Mesenteric fat pad (tissue), 1 donor: ENCODE data around the gene CASP5. TPM values are rescaled to one million over a fixed set of nuclear protein-coding genes. Genes with fewer than 3 reads are reported as not detected.
"Not testable (repeated sequence)": the region's sequence is repeated elsewhere in the genome, so short reads cannot be mapped to it uniquely, and the experiment has no call there.

ENCODE experiments used
- DNase-seq: peaks from one replicate; pipeline ENCODE4 v3.0.0-alpha.2; 2020; ENCODE audit warnings: low spot score
- long read RNA-seq: library from polyadenylated mRNA; unstranded; transcript quantifications from one replicate; pipeline ENCODE4 v2.0.0, GENCODE V29; 2020
- total RNA-seq: library from RNA; stranded (reverse); fragmentation: NEBNext Ultra II Directional; extraction: Animal tissue kit (Norgen Biotek cat#: 25700); gene quantifications from one replicate; pipeline ENCODE4 v1.2.1, GENCODE V29; 2021
- donor health status: DM: yes; HTN: yes; CAD: no.

CASP5 gene
- total RNA-seq, result 0.29 TPM
- long read RNA-seq, partial matches to known transcripts, result 0 of 1 reads
- long read RNA-seq, other reads (novel, unspliced or antisense), result 0 of 1 reads

DNA sequence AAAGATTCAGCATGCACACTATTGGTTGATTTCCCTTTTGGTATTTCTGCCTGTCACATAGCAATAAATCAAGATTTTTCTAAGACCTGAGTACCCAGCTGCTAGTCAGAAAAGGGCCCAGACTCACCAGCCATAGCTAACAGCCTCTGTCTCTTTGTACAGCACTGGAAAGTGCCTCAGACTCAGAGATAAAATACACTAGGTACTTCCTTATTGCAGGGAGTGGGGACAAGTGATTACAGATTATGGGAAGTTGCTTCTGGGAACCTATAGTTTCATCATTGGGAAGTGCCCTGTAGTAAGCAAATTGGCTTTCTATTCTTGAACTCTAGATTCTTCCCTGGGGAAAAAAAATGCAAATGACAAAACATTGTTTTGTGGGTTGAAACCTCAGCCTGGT is at the start of gene CASP5:
TSS of gene CASP5 (minus strand) at position 166 of the 400 bp plus-strand sequence. CDS start at position 134, 32 bp downstream.
- no peak for DNase-seq

GRCh38 chr11:105072080-105072479 is 49.1 kb upstream of the CASP5 start:
- not testable (repeated sequence) for DNase-seq

DNA sequence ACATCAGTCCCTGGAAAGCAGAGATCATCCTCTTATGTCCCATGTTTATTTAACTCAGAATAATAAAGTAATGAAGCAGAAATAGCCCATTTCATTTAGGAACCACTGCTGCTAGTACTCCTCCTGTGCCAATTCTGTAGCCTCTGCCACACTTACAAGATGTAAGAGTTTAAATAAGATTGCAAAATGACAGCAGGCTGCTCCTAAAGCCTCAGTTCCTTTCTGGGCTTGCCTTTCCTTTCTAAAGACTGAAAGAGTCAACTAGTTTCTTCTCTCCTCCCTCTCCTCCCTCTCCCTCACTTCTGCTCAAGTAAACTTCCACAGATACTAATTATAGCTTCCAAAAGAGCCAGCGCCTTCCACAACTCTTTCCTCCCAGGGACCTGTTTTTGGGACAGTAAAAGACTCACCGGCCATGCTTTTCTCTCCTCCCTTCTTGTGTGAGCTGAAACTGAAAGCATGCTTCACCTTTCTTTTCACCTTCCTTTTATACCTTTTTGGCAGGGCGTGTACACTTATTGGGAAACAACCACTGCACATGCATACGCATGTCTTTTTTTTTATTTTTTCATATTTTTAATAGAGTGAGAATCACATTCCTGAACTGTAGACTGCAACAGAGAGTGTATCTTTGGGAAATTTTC is 48.2 kb upstream of the CASP5 start:
- no peak for DNase-seq

DNA sequence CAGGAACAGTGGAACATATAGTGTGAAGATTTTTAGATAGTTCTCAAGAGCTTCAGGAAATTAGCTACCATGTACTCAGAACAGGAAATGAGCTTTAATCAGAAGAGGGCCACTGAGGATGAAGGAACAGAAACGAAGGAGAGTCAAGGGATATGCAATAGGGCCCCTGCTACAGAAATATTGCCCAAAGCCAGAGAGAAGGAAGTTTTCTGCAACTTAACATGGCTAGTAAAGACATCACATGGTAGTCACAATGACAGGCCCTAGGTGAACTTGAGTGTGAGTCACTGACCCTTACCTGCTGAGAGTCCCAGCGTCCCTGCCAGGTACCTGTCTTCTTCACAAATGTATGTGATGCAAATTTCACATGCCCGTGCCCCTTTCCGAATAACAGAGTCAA is 47.3 kb upstream of the CASP5 start:
- DNase-seq, result no peak

DNA sequence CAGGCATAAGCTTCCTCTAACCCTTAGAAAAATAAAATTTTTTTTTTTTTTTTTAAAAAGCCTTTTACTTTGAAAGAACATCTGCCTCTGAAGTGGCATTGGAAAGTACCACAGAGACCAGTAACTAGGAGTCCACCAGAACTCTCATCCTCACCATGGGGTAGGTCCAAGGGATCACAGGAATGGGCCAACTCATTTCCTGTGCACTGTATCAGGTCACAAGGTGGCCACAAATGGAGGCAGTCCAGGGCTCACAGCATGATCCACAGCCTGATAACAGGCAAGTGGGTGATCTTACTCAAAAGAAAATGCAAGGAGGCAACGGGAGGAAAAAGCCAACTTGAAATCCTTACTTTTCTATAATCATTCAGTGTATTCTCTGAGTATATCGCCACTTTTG is 46.8 kb upstream of the CASP5 start:
- not testable (repeated sequence) for DNase-seq

DNA sequence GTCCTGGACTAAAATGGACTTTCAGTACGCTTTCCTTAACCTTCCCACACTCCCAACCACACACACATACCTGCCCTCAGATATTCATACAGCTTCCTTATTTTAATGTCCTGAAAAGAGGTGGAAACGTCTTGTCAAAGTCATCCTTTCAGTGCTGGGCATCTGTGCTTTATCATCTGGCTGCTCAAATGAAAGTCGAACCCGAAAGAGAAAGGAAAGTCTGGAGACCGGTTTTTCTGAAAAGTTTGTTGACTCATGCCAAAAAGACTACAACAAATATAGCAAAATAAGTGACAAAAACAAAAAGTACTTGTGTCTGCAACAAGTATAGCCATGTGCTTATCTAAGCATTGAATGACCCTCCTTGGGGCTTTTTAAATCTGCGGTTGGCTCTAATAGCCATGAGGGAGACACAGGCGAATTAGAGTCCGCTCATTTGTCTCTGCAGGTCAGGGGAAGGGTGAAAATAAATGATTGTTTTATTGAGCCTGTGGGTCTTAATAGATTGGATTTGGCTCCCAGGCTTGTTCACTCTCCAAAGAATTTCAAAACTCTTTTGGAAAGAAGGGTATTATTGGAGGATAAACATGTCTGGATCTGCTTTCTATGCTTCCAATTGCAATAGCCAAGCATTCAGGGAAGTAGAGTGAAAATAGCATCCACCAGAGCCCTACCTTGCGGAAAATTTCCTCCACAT is 40.4 kb upstream of the CASP5 start:
- DNase-seq, result not testable (repeated sequence)

DNA sequence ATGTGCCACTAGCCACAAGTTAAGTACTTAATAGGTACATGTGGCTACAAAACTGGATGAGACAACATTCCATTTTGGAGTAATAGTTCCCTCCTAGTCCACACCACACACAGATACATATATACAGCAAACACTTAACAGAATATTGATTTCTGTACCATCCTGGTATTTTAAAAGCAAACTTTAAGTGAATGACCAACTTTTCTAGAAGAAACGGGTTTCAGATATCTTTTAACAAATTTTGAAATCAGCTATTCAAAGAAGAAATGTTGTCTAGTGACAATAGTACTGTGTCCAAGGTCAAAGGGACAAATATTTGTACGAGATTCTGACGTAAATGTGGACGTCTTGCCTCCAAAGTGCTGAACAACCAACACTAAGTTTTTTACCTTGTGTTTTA is 34.5 kb upstream of the CASP5 start:
- DNase-seq, result no peak

DNA sequence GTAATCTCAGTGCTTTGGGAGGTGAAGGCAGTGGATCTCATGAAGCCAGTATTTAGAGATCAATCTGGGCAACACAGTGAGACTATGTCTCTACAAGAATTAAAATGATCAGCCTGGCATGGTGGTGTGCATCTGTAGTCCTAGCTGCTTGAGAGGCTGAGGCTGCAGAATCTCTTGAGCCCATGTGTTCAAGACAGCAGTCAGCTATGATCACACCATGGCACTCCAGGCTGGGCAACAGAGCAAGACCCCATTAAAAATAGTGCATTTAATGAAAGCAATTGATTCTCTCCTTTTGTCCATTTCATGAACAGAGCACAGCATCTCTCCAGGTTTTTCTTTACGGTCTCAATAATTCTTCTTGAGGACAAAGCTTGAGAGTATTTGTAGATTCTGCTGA is 33.5 kb upstream of the CASP5 start:
- DNase-seq, result no peak

GRCh38 chr11:105054723-105055493 is 31.9 kb upstream of the CASP5 start:
- DNase-seq, result no peak

GRCh38 chr11:105052487-105052886 is 29.5 kb upstream of the CASP5 start:
- no peak for DNase-seq

GRCh38 chr11:105051559-105051958 is 28.6 kb upstream of the CASP5 start:
- DNase-seq, result no peak

GRCh38 chr11:105049481-105049880 is 26.5 kb upstream of the CASP5 start:
- DNase-seq, result no peak

DNA sequence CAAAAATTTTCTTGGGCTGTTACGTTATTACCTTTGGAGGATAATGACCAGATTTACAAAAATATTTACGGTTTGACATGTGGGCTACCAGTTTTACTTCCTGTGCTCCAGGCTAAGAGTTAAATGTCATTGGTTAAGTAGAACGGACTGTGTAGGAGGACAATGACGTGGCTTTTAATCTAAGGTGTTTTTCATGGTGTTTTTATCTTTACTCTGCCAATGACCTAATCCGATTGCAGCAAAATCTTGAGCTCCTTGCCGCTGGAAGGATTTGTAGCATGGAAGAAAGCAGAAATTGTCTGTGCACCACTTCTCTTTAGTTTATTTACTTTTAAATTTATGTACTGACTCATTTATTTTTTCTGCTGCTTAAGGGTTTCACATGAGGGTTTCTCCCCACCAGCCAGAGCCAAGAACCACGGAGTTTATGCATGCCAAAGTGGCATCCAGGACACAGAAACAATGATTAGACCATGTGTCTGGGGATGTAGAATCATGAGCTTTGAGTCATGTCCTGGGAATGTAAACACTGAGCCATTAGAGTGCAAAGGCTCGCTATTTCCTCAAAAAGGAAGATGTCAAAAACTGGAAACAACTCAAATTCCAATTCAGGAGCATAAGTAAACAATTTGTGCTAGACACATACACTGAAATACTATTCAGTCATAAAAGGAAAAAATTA is 24.1 kb upstream of the CASP5 start:
- no peak for DNase-seq

DNA sequence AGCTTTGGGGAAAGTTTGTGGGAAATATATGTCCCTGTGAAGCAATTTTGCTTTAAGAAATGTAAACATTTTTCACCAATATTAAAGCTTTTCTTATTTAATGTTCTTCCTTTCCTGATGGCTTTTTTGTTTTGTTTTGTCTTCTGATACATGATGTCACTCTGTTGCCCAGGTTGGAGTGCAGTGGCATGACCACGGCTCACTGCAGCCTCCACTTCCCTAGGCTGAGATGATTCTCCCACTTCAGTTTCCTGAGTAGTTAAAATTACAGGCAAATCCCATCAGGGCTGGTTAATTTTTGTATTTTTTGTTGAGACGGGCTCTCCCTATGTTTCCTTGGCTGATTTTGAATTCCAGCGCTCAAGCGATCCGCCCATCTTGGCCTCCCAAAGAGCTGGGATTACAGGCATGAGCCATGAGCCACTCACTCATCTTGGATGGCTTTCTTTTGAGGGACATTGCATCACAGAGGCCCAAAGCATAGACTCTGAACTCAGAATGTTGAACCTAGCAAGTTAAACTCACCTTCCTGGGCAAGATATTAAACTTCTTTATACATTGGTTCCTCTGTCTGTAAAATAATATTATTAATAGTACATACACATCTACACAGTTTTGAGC is 22.8 kb upstream of the CASP5 start:
- no peak for DNase-seq

DNA sequence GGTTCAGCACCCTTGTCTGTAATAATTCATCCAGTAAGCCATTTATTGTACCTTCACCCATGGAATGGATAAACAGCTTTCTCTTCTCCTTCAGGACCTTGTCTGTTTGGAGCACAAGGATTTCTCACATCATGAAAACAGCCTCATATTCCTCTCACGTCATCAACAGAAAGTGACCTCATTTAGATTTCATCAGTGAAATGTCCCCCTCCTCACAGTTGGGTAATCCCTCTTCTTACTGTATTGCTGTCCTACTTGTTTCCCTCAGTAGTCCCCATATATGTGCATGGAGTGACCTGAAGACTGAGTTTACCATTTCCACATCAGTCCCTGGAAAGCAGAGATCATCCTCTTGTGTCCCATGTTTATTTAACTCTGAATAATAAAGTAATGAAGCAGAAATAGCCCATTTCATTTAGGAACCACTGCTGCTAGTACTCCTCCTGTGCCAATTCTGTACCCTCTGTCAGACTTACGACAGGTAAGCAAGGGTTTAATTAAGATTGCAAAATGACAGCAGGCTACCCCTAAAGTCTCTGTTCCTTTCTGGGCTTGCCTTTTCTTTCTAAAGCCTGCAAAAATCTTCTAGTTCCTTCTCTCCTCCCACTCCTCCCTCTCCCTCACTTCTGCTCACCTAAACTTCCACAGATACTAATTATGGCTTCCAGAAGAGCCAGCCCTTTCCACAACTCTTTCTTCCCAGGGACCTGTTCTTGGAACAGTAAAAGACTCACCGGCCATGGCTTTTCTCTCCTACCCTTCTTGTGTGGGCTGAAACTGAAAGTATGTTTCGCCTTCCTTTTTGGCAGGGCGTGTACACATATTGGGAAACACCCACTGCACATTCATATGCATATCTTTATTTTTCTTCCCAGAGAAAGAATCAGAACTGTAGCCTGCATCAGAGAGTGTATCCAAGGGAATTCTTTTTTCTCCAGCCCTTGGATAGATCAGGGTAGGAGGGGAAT is 21.9 kb upstream of the CASP5 start, which contains the start of gene CARD16:
TSS of gene CARD16 (minus strand) at position 779 of the 968 bp plus-strand sequence. CDS start at position 741, 38 bp downstream.
- DNase-seq, result not testable (repeated sequence)

DNA sequence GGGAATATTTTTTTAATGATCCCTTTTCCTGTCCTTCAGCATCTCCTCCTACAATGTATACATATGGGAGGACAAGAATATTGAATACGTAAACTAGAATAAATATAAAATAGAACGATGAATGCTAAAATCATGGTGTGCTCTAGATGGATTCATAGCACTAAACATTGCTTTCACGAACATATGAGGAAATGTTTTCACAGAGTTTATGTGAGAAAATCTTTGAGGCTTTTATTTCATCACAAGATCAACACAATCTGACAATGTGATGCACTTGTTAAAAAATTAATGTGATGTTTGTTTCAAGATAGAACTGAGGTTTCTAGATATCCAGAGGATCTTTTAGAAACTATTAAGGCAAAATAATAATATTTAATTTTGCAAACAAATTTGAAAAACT is 19.2 kb upstream of the CASP5 start:
- DNase-seq, result no peak

DNA sequence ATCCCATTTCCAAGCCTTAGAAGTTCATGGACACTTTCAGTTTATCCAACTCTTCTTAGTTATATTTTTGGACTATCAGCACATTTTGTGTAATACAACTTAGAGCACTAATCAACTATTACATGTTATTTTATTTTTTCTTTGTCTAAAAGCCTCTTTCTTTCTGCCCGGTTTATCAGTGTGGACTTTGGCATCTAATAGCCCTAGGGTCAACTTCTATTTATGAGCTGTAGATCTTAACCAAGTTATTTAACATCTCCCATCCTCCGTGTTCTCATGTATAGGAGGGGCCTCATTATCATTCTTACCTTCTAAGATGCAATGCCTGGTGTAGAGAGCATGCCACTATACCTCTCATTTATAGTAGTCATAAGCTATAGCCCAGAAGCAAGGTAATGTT is 17.7 kb upstream of the CASP5 start:
- no peak for DNase-seq

DNA sequence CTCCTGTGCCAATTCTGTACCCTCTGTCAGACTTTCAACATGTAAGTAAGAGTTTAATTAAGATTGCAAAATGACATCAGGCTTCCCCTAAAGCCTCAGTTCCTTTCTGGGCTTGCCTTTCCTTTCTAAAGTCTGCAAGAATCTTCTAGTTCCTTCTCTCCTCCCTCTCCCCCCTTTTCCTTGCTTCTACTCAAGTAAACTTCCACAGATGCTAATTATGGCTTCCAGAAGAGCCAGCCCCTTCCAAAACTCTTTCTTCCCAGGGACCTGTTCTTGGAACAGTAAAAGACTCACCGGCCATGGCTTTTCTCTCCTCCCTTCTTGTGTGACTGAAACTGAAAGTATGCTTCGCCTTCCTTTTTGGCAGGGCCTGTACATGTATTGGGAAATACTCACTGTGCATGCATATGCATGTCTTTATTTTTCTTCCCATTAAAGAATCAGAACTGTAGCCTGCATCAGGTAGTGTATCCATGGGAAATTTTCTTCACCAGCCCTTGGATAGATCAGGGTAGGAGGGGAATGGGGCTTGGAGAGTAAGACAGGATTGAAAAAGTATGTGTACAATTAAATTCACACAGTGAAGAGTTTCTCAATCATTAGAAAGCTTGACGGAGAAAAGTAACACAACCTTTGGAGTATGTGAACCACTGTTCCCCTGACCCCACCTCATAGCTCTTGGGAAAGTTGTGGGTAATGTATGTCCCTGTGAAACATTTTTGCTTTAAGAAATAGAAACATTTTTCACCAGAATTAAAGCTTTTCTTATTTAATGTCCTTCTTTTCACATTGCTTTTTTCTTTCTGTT is 12.0 kb upstream of the CASP5 start, which contains the start of gene CASP1:
TSS of gene CASP1 (minus strand) at position 332 of the 808 bp plus-strand sequence. CDS start at position 301, 31 bp downstream.
- no peak for DNase-seq

- not testable (repeated sequence) for DNase-seq
Observed at GRCh38 chr11:105034388-105034787, 11.4 kb upstream of the CASP5 start.
